Measurements from ENCODE around the gene ADRA2A.

- TF ChIP-seq CTCF (IDR thresholded peaks at IDR 0.05), result no peak
- no peak for TF ChIP-seq POLR2A (IDR thresholded peaks at IDR 0.05)
- no peak for TF ChIP-seq POLR2AphosphoS5 (IDR thresholded peaks at IDR 0.05; ENCODE audit: insufficient read depth in 1 of 2, low read depth in 1 of 2)
These were observed 45.3 kb downstream of the ADRA2A start for GRCh38 chr10:111122127-111122526.

Measured in vagina (tissue), 2 donors.